Body of pancreas (tissue), 4 donors: Measurements from ENCODE around the gene SKAP1. TPM values are rescaled to one million over a fixed set of nuclear protein-coding genes. Genes with fewer than 3 reads are reported as not detected.

Experiments
- ATAC-seq: fragments of 150-250 bp; one replicate; pipeline ENCODE4 v1.9.1; 2016
- DNase-seq, 4 donors: peaks; one replicate each; pipeline ENCODE4 v3.0.0-alpha.2; 2019
- H3K27ac ChIP-seq, 4 donors: fragments of 200-600 bp; sonication (generic); 1 replicate in 3 of 4; 2 replicates in 1 of 4; pipeline versions ENCODE4 v1.5.1 to v1.6.1; 2016 to 2019; ENCODE audit warnings: mild to moderate bottlenecking in 1 of 4, mixed read lengths in 1 of 4, moderate library complexity in 1 of 4
- H3K27me3 ChIP-seq, 2 donors: fragments of 200-600 bp; sonication (generic); one replicate each; pipeline ENCODE4 v1.6.0; 2016; ENCODE audit warnings: mild to moderate bottlenecking in 1 of 2
- H3K36me3 ChIP-seq, 2 donors: fragments of 200-600 bp; sonication (generic); replicated peaks in 1 of 2; 2 replicates each; pipeline ENCODE4 v1.5.1; 2016; ENCODE audit warnings: low read depth in 2 of 2; ENCODE audit not compliant: insufficient read depth in 1 of 2
- H3K4me1 ChIP-seq: fragments of 200-600 bp; sonication (generic); one replicate; pipeline ENCODE4 v1.6.0; 2016
- H3K4me3 ChIP-seq, 2 donors: fragments of 200-600 bp; sonication (generic); 1 replicate in 1 of 2; 2 replicates in 1 of 2; pipeline ENCODE4 v1.5.1; 2016 to 2019
- H3K9me3 ChIP-seq, 3 donors: fragments of 200-600 bp; sonication (generic); 1 replicate in 2 of 3; 2 replicates in 1 of 3; pipeline ENCODE4 v1.5.1; 2016
- CTCF ChIP-seq, 7 experiments: fragments of 450-650 bp in 4 of 7; fragments of 200-600 bp in 3 of 7; sonication (generic) in 3 of 7; IDR thresholded peaks; one replicate each; pipeline ENCODE4 v1.5.1; 2016 to 2019; ENCODE audit warnings: antibody characterized with exemption in 7 of 7
- POLR2A ChIP-seq, 3 donors: fragments of 450-650 bp; IDR thresholded peaks; one replicate each; pipeline ENCODE4 v1.6.1; 2016; ENCODE audit warnings: antibody characterized with exemption in 3 of 3, mild to moderate bottlenecking in 2 of 3
- WGBS, 2 donors: methylation state at CpG; one replicate each; pipeline ENCODE4 v1.1.5; 2017; 5-methylcytosine and 5-hydroxymethylcytosine counted together
- intact Hi-C: fragments of 100-400 bp; cut with DNase I; formaldehyde crosslinking; loops from one replicate; pipeline ENCODE4 v1.15.1; 2023
- total RNA-seq, 2 donors: library from RNA; depleted of rRNA; stranded (reverse); fragments of >200 nt; gene quantifications; one replicate each; pipeline ENCODE4 v1.1.0, GENCODE V29; 2016

Gene SKAP1
- total RNA-seq, 2 donors from 2014 or later, result 0.78 to 4.0 TPM

DNA sequence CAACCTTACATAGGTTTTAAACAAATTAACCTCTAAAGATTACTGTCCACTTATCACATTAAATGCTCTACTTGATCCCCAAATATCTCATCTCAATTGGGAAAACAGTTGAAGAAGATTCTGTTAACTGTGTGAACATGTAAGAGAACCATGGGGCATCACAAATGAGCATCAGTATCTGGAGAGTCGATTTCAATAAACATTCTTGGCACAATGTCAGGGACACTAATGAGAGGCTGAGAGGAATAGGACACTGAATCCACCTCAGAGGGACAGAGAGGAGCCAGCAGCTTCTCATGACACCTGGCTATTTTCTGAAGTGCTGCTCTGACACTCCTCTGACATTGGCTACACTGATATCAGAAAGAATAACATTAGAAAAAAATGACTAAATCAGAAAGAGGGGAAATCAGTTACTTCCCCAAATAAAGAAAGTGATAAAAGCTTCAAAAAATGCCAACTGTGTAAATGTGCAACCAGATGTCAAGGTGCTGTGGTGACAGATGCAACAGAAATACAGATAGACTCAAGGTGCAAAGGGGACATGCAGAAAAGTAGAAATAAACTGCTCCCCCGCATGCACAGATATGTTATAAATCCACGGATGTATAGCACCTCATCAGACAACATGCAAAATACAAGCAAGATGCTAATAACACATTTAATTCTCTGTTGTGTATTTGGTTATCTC is 255.0 kb downstream of the SKAP1 start:
- Histone ChIP-seq H3K9me3 (no peaks in the 10 kb centered on the region), H3K4me3 (no peak overlapping the region), H3K36me3 (no peaks in the 10 kb centered on the region), H3K27ac (no peak overlapping the region), H3K4me1 (no peaks in the 10 kb centered on the region), H3K27me3 (no peaks in the 10 kb centered on the region)
- intact Hi-C loops, result no loop called here
- DNase-seq (no peak), ATAC-seq (no peak)
- WGBS, 2 donors, result 49 to 69% methylated on average over 3 of the region's 3 CpGs
- no peak for TF ChIP-seq CTCF (IDR thresholded peaks at IDR 0.05)
- no peak for TF ChIP-seq POLR2A (IDR thresholded peaks at IDR 0.05)

- H3K4me1 ChIP-seq, result no peaks in the 10 kb centered on the region
- TF ChIP-seq CTCF (IDR thresholded peaks at IDR 0.05) (no peak), POLR2A (IDR thresholded peaks at IDR 0.05) (no peak)
- no peak overlapping the region for H3K4me3 ChIP-seq
- 82 to 91% methylated on average over 8 of the region's 8 CpGs for WGBS, 2 donors
- no peaks in the 10 kb centered on the region for H3K36me3 ChIP-seq
- no peak for ATAC-seq
- H3K9me3 ChIP-seq, result no peaks in the 10 kb centered on the region
- no peak overlapping the region for H3K27ac ChIP-seq
- H3K27me3 ChIP-seq, result no peaks in the 10 kb centered on the region
- intact Hi-C loops, result no loop called here
- no peak for DNase-seq
Observed at GRCh38 chr17:48173191-48173984, 256.6 kb downstream of the SKAP1 start.

GRCh38 chr17:48169926-48170325 is 260.1 kb downstream of the SKAP1 start:
- Histone ChIP-seq H3K4me1 (peaks cover 6% of the 10 kb centered on the region), H3K36me3 (no peaks in the 10 kb centered on the region), H3K9me3 (no peaks in the 10 kb centered on the region), H3K27ac (no peak overlapping the region), H3K27me3 (no peaks in the 10 kb centered on the region), H3K4me3 (no peak overlapping the region)
- ATAC-seq (no peak), DNase-seq (no peak)
- intact Hi-C loops, result no loop called here
- 68 to 76% methylated on average over 1 of the region's 1 CpG for WGBS, 2 donors
- TF ChIP-seq CTCF (IDR thresholded peaks at IDR 0.05), result no peak
- no peak for TF ChIP-seq POLR2A (IDR thresholded peaks at IDR 0.05)

DNA sequence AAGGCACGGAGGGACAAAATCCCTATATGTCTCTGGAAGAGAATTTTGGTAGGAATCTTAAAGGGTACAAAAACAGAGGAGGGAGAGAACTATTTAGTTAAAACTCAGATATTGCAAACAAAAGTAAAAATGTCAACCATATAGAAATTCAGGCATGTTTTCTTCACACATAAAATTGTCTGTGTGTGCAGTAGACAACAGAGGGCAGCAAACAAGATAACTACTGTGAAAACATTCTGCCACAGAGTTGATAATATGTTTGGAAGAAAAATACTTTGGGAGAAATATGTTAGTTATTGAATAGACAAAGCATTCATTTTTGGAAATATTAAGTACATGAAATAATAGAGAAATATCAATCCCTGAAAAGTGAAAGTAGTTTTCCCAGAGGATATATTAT is 266.2 kb downstream of the SKAP1 start:
- no peaks in the 10 kb centered on the region for H3K9me3 ChIP-seq
- peaks cover 61% of the 10 kb centered on the region for H3K4me1 ChIP-seq
- no peaks in the 10 kb centered on the region for H3K36me3 ChIP-seq
- intact Hi-C loops, result no loop called here
- 94 to 100% methylated on average over 1 of the region's 1 CpG for WGBS, 2 donors
- H3K4me3 ChIP-seq, result no peak overlapping the region
- DNase-seq (no peak), ATAC-seq (no peak)
- peak overlapping the region in 3 of 4 donors; percentile 84 to 92 (median 91) for H3K27ac ChIP-seq
- TF ChIP-seq POLR2A (IDR thresholded peaks at IDR 0.05) (no peak), CTCF (IDR thresholded peaks at IDR 0.05) (peak in 1 of 7 experiments; percentile 7)
- no peaks in the 10 kb centered on the region for H3K27me3 ChIP-seq
